Measurements from ENCODE around the gene TUBB. TPM values are rescaled to one million over a fixed set of nuclear protein-coding genes. Genes with fewer than 3 reads are reported as not detected.
"Not testable (repeated sequence)": the region's sequence is repeated elsewhere in the genome, so short reads cannot be mapped to it uniquely, and the experiment has no call there.

TUBB gene
- total RNA-seq, 2 donors from 2014 or later, result 80.9 to 84.4 TPM

DNA sequence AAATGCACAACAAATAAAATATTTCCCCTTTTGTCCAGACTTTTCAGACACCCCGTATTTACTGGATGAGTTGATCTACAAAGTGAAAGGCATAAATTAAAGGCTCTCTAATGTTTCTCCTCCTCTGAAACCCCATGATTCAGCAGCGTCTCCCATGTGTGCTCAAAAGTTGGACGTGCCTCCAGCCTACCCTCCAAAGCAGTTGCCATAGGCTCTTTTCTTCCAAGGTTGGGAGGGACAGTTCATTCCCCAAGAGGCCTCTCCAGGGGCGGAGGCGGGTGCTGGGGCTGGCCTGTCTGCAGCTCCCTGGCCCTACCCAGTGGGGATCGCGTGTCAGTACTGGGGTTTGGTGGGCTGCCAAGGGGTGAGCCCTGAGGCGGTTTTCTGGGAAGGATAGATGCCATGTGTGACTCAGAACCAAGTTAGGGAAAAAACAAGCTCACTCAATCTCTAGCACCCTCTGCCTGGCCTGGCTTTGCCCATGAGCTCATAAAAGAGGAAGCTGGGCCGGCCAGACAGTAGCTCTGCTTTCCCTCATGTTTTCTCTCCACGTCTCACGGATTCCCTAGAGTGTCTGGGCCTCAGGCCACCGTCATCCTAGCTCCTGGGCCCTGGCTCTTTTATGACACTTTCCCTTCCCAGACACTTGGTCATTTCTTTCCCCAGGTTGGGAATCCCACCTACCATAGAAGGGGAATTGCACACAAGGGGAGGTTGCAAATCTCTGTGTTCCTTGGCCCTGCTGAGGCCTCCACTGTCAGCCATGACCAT lies 32.2 kb downstream of the TUBB start:
- ATAC-seq (peak; percentile 50), DNase-seq (peak; percentile 57 to 86 (median 66))
- no peak overlapping the region for H3K4me3 ChIP-seq
- H3K36me3 ChIP-seq (replicated peaks in 1 of 2; ENCODE audit: insufficient read depth in 1 of 2, low read depth in 2 of 2), result no peaks in the 10 kb centered on the region
- H3K9me3 ChIP-seq, result no peaks in the 10 kb centered on the region
- H3K4me1 ChIP-seq, result peaks cover 60% of the 10 kb centered on the region
- intact Hi-C loops (cut with DNase I), result no loop called here
- peak overlapping the region; percentile 33 to 97 (median 88) for H3K27ac ChIP-seq
- WGBS, 2 donors, result 57 to 65% methylated on average over 10 to 12 of the region's 12 CpGs
- TF ChIP-seq, protein P1, sequence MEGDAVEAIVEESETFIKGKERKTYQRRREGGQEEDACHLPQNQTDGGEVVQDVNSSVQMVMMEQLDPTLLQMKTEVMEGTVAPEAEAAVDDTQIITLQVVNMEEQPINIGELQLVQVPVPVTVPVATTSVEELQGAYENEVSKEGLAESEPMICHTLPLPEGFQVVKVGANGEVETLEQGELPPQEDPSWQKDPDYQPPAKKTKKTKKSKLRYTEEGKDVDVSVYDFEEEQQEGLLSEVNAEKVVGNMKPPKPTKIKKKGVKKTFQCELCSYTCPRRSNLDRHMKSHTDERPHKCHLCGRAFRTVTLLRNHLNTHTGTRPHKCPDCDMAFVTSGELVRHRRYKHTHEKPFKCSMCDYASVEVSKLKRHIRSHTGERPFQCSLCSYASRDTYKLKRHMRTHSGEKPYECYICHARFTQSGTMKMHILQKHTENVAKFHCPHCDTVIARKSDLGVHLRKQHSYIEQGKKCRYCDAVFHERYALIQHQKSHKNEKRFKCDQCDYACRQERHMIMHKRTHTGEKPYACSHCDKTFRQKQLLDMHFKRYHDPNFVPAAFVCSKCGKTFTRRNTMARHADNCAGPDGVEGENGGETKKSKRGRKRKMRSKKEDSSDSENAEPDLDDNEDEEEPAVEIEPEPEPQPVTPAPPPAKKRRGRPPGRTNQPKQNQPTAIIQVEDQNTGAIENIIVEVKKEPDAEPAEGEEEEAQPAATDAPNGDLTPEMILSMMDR (IDR thresholded peaks at IDR 0.05), result no peak
- peak in 2 of 3 donors; percentile 18 to 45 for TF ChIP-seq POLR2A (IDR thresholded peaks at IDR 0.05)
- no peaks in the 10 kb centered on the region for H3K27me3 ChIP-seq

DNA sequence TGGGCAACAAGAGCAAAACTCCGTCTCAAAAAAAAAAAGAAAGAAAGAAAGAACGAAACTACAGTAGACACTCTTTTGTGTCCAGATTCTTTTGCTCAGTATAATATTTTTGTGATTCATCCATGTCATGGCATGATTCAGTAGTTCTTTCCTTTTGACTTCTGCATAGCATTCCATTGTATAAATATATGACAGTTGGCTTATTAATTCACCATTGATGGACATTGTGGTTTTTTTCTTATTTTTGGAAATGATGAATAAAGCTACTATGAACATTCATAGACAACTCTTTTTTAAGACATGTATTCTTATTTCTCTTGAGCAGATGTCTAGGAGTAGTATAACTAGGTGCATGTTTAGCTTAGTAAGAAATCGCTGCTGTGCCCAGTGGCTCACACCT lies 34.5 kb downstream of the TUBB start:
- H3K27me3 ChIP-seq, result no peaks in the 10 kb centered on the region
- H3K4me1 ChIP-seq, result peaks cover 37% of the 10 kb centered on the region
- H3K9me3 ChIP-seq, result no peaks in the 10 kb centered on the region
- H3K36me3 ChIP-seq (replicated peaks in 1 of 2; ENCODE audit: insufficient read depth in 1 of 2, low read depth in 2 of 2), result no peaks in the 10 kb centered on the region
- no peak overlapping the region for H3K27ac ChIP-seq
- intact Hi-C loops (cut with DNase I), result no loop called here
- ATAC-seq, result no peak
- 90 to 94% methylated on average over 3 of the region's 3 CpGs for WGBS, 2 donors
- TF ChIP-seq, protein P1 (IDR thresholded peaks at IDR 0.05), result no peak
- no peak for TF ChIP-seq POLR2A (IDR thresholded peaks at IDR 0.05)
- DNase-seq, result no peak
- H3K4me3 ChIP-seq, result no peak overlapping the region

DNA sequence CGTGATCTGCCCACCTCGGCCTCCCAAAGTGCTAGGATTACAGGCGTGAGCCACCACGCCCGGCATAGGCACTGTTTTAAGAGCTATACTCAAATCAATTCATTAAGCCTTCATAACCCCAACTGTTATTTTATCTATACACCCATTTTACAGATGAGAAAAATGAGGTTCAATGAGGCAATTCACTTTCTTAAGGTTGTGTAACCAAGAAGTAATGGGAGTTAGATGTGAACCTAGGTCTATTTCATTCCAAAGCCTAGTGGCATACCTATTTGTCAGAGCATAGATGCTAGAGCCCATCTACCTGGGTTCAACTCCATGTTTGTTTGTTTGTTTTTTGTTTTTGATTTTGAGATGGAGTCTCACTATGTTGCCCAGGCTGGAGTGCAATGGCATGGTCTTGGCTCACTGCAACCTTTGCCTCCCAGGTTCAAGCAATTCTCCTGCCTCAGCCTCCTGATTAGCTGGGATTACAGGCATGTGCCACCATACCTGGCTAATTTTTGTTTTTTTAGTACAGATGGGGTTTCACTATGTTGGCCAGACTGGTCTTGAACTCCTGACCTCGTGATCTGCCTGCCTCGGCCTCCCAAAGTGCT lies 36.4 kb downstream of the TUBB start:
- DNase-seq; ATAC-seq; H3K9me3 ChIP-seq; H3K36me3 ChIP-seq (replicated peaks in 1 of 2; ENCODE audit: insufficient read depth in 1 of 2, low read depth in 2 of 2); intact Hi-C loops (cut with DNase I); H3K4me3 ChIP-seq; H3K27me3 ChIP-seq: not testable (repeated sequence)
- Histone ChIP-seq H3K4me1 (peaks cover 19% of the 10 kb centered on the region), H3K27ac (peak overlapping the region in 1 of 4 donors; percentile 8)
- 85% methylated on average over 7 of the region's 7 CpGs for WGBS, 2 donors

DNA sequence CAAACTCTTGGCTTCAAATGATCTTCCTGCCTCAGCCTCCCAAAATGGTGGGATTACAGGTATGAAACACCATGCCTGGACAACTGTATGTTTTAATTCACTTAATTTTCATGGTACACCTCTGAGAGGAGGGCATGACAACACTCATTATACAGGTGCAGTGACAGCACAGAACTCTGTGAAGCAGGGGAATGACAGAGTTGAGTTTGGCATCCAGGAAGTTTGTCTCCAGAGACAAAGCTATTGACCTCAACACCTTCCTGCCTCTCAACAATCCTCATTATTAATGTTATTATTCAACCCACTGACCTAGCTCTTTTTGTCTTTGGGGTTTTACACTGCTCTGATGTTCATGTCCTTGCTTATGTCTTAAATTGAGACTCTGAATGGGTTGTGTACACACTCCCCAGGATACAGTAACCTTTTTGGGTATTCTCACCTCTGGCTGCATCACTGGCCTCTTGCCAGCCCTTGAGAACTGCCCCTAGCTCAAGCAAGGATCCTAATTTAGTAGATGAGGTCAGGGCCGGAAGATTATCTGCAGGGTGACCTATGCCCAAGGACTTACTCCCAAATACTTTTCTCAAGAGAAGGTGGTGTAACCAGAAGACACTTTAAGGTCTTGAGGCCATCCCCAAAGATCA lies 37.2 kb downstream of the TUBB start:
- H3K4me3 ChIP-seq, result no peak overlapping the region
- H3K9me3 ChIP-seq, result no peaks in the 10 kb centered on the region
- WGBS, 2 donors, result 65 to 80% methylated on average over 1 of the region's 1 CpG
- intact Hi-C loops (cut with DNase I), result no loop called here
- peaks cover 10% of the 10 kb centered on the region for H3K4me1 ChIP-seq
- TF ChIP-seq, protein P1 (IDR thresholded peaks at IDR 0.05), result no peak
- TF ChIP-seq POLR2A (IDR thresholded peaks at IDR 0.05), result no peak
- no peaks in the 10 kb centered on the region for H3K36me3 ChIP-seq (replicated peaks in 1 of 2; ENCODE audit: insufficient read depth in 1 of 2, low read depth in 2 of 2)
- no peak for DNase-seq
- no peak for ATAC-seq
- no peaks in the 10 kb centered on the region for H3K27me3 ChIP-seq
- H3K27ac ChIP-seq, result peak overlapping the region in 2 of 4 donors; percentile 8 to 12

DNA sequence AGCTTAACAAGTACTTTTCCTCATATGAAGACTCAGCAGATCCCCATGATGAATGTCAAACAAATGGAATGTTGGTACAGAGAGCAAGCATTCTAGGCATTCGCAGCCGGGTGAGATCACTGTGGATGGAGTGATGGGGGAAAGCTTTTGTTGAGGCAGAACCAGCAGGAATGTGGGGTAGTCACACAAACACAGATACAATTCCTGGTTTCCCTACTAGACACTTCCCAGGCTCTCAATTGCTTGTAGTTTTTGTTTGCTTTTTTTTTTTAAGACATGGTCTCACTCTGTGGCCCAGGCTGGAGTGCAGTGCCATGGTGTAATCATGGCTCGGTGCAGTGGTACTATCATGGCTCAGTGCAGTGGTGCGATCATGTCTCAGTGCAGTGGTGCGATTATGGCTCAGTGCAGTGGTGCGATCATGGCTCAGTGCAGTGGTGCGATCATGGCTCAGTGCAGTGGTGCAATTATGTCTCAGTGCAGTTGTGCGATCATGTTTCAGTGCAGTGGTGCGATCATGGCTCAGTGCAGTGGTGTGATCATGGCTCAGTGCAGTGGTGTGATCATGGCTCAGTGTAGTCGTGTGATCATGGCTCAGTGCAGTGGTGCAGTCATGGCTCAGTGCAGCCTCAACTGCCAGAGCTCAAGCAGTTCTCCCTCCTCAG lies 39.6 kb downstream of the TUBB start:
- intact Hi-C loops (cut with DNase I), result no loop called here
- peak; percentile 65 for ATAC-seq
- Histone ChIP-seq H3K27me3 (no peaks in the 10 kb centered on the region), H3K9me3 (no peaks in the 10 kb centered on the region), H3K4me3 (no peak overlapping the region), H3K4me1 (peaks cover 9% of the 10 kb centered on the region), H3K36me3 (replicated peaks in 1 of 2; ENCODE audit: insufficient read depth in 1 of 2, low read depth in 2 of 2) (no peaks in the 10 kb centered on the region), H3K27ac (peak overlapping the region; percentile 21 to 77 (median 50))
- peak in 2 of 4 donors; percentile 46 to 48 for DNase-seq
- WGBS, 2 donors, result 86% methylated on average over 7 to 10 of the region's 10 CpGs
- TF ChIP-seq POLR2A (IDR thresholded peaks at IDR 0.05), result no peak
- TF ChIP-seq, protein P1 (IDR thresholded peaks at IDR 0.05), result no peak

All from body of pancreas (tissue), 4 donors.